ENCODE results near the gene DDA1. TPM values are rescaled to one million over a fixed set of nuclear protein-coding genes. Genes with fewer than 3 reads are reported as not detected.
A peak's percentile ranks its signal among the peaks of the same experiment; 100 is the strongest.
"Not testable (repeated sequence)": the region's sequence is repeated elsewhere in the genome, so short reads cannot be mapped to it uniquely, and the experiment has no call there.

Gene DDA1
- total RNA-seq, result 10 to 100 TPM; 44.1 to 46.7 TPM

GRCh38 chr19:17309198-17309964 is at the start of gene DDA1:
Gene DDA1 (plus strand): TSS chr19:17309563. CDS start chr19:17309655, 92 bp downstream.
- no peaks in the 10 kb centered on the region for H3K27me3 Mint-ChIP-seq
- no peaks in the 10 kb centered on the region for H3K36me3 Mint-ChIP-seq
- peak within 1 kb of the TSS; percentile 99 for H3K27ac Mint-ChIP-seq
- ATAC-seq (ENCODE audit: low read depth), result peak; percentile 75
- POLR2A ChIA-PET, result interaction anchor here (0.6 to 3.8 kb wide), 18 partner anchors 10 to 545 kb away, joined by 3 to 45 read pairs (median 4); partner anchors contain the start of genes ANO8, BST2, FCHO1 and GTPBP3
- DNase-seq, result peak; percentile 92
- peak within 1 kb of the TSS; percentile 99 for H3K4me3 Mint-ChIP-seq
- no peaks in the 10 kb centered on the region for H3K9me3 Mint-ChIP-seq
- H3K4me1 Mint-ChIP-seq, result peaks cover 30% of the 10 kb centered on the region

- Mint-ChIP-seq H3K36me3 (no peaks in the 10 kb centered on the region), H3K9me3 (no peaks in the 10 kb centered on the region), H3K27me3 (no peaks in the 10 kb centered on the region), H3K4me1 (peaks cover 10% of the 10 kb centered on the region), H3K4me3 (no peak overlapping the region), H3K27ac (no peak overlapping the region)
- ATAC-seq (ENCODE audit: low read depth) (no peak), DNase-seq (no peak)
- POLR2A ChIA-PET, result interaction anchor here (1.4 to 1.8 kb wide), 3 partner anchors 19 to 34 kb away, joined by 3 to 8 read pairs (median 4); partner anchors contain the start of gene OCEL1
These were observed 49.4 kb upstream of the DDA1 start for GRCh38 chr19:17259934-17260333.

- ATAC-seq (ENCODE audit: low read depth) (peak; percentile 98), DNase-seq (peak; percentile 91)
- no peak overlapping the region for H3K4me3 Mint-ChIP-seq
- H3K27me3 Mint-ChIP-seq, result no peaks in the 10 kb centered on the region
- peaks cover 11% of the 10 kb centered on the region for H3K4me1 Mint-ChIP-seq
- no peaks in the 10 kb centered on the region for H3K9me3 Mint-ChIP-seq
- POLR2A ChIA-PET, result interaction anchor here (1.4 to 1.8 kb wide), 2 partner anchors 25 to 34 kb away, joined by 3 to 8 read pairs; partner anchors contain the start of gene OCEL1
- H3K27ac Mint-ChIP-seq, result no peak overlapping the region
- H3K36me3 Mint-ChIP-seq, result no peaks in the 10 kb centered on the region
These were observed 48.5 kb upstream of the DDA1 start for GRCh38 chr19:17260842-17261325.

GRCh38 chr19:17262557-17262956 is 46.8 kb upstream of the DDA1 start:
- Mint-ChIP-seq H3K4me1 (peaks cover 17% of the 10 kb centered on the region), H3K27me3 (no peaks in the 10 kb centered on the region), H3K27ac (no peak overlapping the region), H3K36me3 (no peaks in the 10 kb centered on the region), H3K9me3 (no peaks in the 10 kb centered on the region), H3K4me3 (no peak overlapping the region)
- no peak for DNase-seq
- no peak for ATAC-seq (ENCODE audit: low read depth)
- POLR2A ChIA-PET, result no interaction called here

GRCh38 chr19:17263712-17264640 is 45.4 kb upstream of the DDA1 start:
- ATAC-seq (ENCODE audit: low read depth) (no peak), DNase-seq (no peak)
- POLR2A ChIA-PET, result interaction anchor here (1.1 to 1.4 kb wide), 2 partner anchors 16 to 29 kb away, joined by 3 read pairs; no protein-coding TSS in a partner anchor
- Mint-ChIP-seq H3K27ac (peak overlapping the region; percentile 9), H3K27me3 (no peaks in the 10 kb centered on the region), H3K4me1 (peaks cover 24% of the 10 kb centered on the region), H3K4me3 (no peak overlapping the region), H3K9me3 (no peaks in the 10 kb centered on the region), H3K36me3 (no peaks in the 10 kb centered on the region)

- POLR2A ChIA-PET, result interaction anchor here (1.1 to 1.4 kb wide), 2 partner anchors 15 to 28 kb away, joined by 3 read pairs; no protein-coding TSS in a partner anchor
- DNase-seq (no peak), ATAC-seq (ENCODE audit: low read depth) (no peak)
- H3K27me3 Mint-ChIP-seq, result no peaks in the 10 kb centered on the region
- peaks cover 24% of the 10 kb centered on the region for H3K4me1 Mint-ChIP-seq
- H3K27ac Mint-ChIP-seq, result peak within 1 kb of the TSS; percentile 9
- H3K9me3 Mint-ChIP-seq, result no peaks in the 10 kb centered on the region
- no peak within 1 kb of the TSS for H3K4me3 Mint-ChIP-seq
- H3K36me3 Mint-ChIP-seq, result no peaks in the 10 kb centered on the region
These were observed 44.8 kb upstream of the DDA1 start, which contains the start of gene USHBP1 for GRCh38 chr19:17264641-17264979. Gene USHBP1 (minus strand): TSS chr19:17264745. CDS start chr19:17264299, 446 bp downstream.

- Mint-ChIP-seq H3K27me3 (no peaks in the 10 kb centered on the region), H3K9me3 (no peaks in the 10 kb centered on the region), H3K27ac (no peak overlapping the region), H3K36me3 (peaks cover 3% of the 10 kb centered on the region), H3K4me1 (peaks cover 20% of the 10 kb centered on the region), H3K4me3 (no peak overlapping the region)
- DNase-seq, result no peak
- POLR2A ChIA-PET, result interaction anchor here (1.4 kb wide), 1 partner anchor 43 kb away, joined by 4 read pairs; the partner anchor contains the start of gene DDA1
- no peak for ATAC-seq (ENCODE audit: low read depth)
These were observed 43.3 kb upstream of the DDA1 start for GRCh38 chr19:17266026-17266425.

GRCh38 chr19:17266589-17266974 is 42.8 kb upstream of the DDA1 start:
- ATAC-seq (ENCODE audit: low read depth), result no peak
- Mint-ChIP-seq H3K27ac (peak overlapping the region; percentile 72), H3K36me3 (peaks cover 7% of the 10 kb centered on the region)

GRCh38 chr19:17266975-17267788 is 42.2 kb upstream of the DDA1 start, which contains the start of gene BABAM1:
Gene BABAM1 (plus strand): TSS chr19:17267443. CDS start chr19:17268807, 1,364 bp downstream.
- ATAC-seq (ENCODE audit: low read depth) (peak; percentile 96), DNase-seq (peak; percentile 84)
- no peaks in the 10 kb centered on the region for H3K9me3 Mint-ChIP-seq
- H3K36me3 Mint-ChIP-seq, result peaks cover 11% of the 10 kb centered on the region
- POLR2A ChIA-PET, result interaction anchor here (0.6 to 1.4 kb wide), 11 partner anchors 8 to 425 kb away, joined by 3 to 4 read pairs (median 3); partner anchors contain the start of genes DDA1 and USE1
- no peaks in the 10 kb centered on the region for H3K27me3 Mint-ChIP-seq
- H3K4me3 Mint-ChIP-seq, result peak within 1 kb of the TSS; percentile 89
- H3K27ac Mint-ChIP-seq, result peak within 1 kb of the TSS; percentile 72
- peaks cover 20% of the 10 kb centered on the region for H3K4me1 Mint-ChIP-seq

More at GRCh38 chr19:17266589-17266974, 42.8 kb upstream of the DDA1 start:
- Mint-ChIP-seq H3K4me3 (peak overlapping the region; percentile 89), H3K9me3 (no peaks in the 10 kb centered on the region), H3K4me1 (peaks cover 20% of the 10 kb centered on the region), H3K27me3 (no peaks in the 10 kb centered on the region)
- POLR2A ChIA-PET, result interaction anchor here (0.6 to 1.4 kb wide), 8 partner anchors 9 to 424 kb away, joined by 3 to 4 read pairs (median 4); partner anchors contain the start of genes DDA1 and USE1
- DNase-seq, result no peak

GRCh38 chr19:17268754-17269153 is 40.6 kb upstream of the DDA1 start:
- H3K4me3 Mint-ChIP-seq, result peak overlapping the region; percentile 89
- H3K9me3 Mint-ChIP-seq, result no peaks in the 10 kb centered on the region
- peaks cover 20% of the 10 kb centered on the region for H3K4me1 Mint-ChIP-seq
- no peak for DNase-seq
- peaks cover 11% of the 10 kb centered on the region for H3K36me3 Mint-ChIP-seq
- H3K27me3 Mint-ChIP-seq, result no peaks in the 10 kb centered on the region
- POLR2A ChIA-PET, result interaction anchor here (0.7 kb wide), 1 partner anchor 217 kb away, joined by 9 read pairs; no protein-coding TSS in a partner anchor
- no peak overlapping the region for H3K27ac Mint-ChIP-seq
- no peak for ATAC-seq (ENCODE audit: low read depth)

- DNase-seq; H3K9me3 Mint-ChIP-seq; H3K27ac Mint-ChIP-seq; POLR2A ChIA-PET; H3K27me3 Mint-ChIP-seq; H3K4me3 Mint-ChIP-seq; H3K4me1 Mint-ChIP-seq; ATAC-seq (ENCODE audit: low read depth): not testable (repeated sequence)
- peaks cover 19% of the 10 kb centered on the region for H3K36me3 Mint-ChIP-seq
These were observed 34.5 kb upstream of the DDA1 start for GRCh38 chr19:17274892-17275291.

Data from activated naive CD8-positive, alpha-beta T cell treated with anti-CD3 and anti-CD28 coated beads, Interleukin-2, amount 10 ng/mL, durations not matched to agents 7 days and 5 days (primary cell).